NOMO-1 (cell line): ENCODE data around the gene ARPC1B.
"Not testable (repeated sequence)": the region's sequence is repeated elsewhere in the genome, so short reads cannot be mapped to it uniquely, and the experiment has no call there.

Source experiments
- DNase-seq, 2 experiments: peaks; one replicate each; lab custom pipeline; 2025; ENCODE audit not compliant: unreplicated experiment in 2 of 2; lab: John Stamatoyannopoulos, UW

The ARPC1B gene

DNA sequence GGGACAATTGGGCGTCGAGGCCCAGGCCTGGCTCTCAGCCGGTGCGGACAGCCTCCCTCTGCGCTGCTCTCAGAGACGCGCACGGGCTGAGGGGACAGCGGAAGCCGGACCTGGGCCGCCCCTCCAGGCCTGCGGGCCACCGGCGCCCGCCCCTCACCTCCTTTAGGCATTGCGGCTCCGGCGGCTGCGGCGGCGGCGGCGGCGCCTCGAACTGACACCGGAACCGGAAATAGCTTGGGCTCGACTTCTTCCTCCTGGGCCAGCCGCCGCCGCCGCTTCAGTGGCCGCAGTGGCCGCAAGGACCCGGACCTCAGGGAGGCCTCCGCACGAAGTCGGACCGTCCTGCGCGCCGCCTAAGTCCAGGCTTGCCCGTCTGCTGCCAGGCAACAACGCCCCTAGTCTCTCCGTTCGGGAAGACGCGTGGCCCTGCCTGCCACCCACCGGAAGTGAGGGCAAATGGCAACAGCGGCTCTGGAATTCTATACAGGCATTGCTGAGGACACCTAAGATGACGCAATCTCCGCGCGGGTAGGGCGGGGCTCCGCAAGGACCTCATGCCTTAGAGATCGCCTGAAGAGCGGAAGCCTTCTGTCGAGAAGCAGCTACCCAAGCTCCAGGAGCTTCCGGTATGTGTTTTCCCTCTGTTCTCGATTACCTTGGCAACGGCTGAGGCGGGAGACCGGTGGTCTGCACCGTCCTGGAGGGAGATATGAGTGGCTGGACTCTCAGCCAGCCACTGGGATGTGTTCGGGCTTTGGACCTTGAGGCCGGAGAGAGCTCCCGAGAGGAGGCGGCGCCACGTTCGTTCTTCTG is 34.1 kb downstream of the ARPC1B start, which contains the start of the genes BUD31 and PDAP1:
Gene BUD31 (plus strand): TSS at position 591 of the 813 bp plus-strand sequence. CDS start 2,124 bp downstream, outside the sequence.
Gene PDAP1 (minus strand): TSS at position 219 of the 813 bp plus-strand sequence. CDS start 49 bp downstream, at position 170.
- peak; percentile 97 to 99 for DNase-seq

DNA sequence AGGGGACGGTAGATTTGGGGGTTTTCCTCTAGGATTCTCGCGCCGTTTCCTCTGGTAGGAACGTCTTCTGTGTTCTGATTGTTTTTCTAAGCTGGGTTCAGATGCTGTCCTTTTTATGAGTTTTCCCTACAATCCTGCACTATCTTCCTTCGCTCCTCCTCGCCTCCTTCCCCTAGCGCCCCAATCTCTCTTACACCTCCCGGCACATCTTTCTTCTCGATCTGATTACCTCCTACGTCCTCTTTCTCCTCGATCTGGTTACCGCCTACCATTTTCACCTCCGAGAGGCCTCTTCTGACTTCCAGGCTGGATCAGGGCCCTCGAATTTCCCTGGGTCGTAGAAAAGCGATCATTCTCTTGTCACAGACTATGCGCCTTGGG is 34.7 kb downstream of the ARPC1B start:
- DNase-seq = peak; percentile 47 to 55

DNA sequence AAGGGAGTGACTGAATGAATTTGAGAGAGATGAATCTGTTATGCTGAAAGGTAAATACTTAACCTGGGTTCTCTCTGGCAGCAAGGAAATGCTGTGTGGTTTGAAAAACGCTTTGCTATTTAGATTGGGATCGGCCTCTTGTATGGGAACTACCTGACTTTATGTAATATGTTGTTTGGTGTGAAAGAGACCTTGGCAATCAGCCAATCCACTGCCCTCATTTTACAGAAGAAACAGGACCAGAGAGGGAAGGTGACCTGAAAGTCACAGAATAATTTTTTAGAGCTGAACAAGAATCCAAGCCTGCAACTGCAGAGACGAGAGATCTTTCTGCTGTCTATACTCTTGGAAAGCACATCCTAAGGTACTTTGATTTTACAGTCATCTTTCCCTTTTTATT is 35.3 kb downstream of the ARPC1B start:
- no peak for DNase-seq

DNA sequence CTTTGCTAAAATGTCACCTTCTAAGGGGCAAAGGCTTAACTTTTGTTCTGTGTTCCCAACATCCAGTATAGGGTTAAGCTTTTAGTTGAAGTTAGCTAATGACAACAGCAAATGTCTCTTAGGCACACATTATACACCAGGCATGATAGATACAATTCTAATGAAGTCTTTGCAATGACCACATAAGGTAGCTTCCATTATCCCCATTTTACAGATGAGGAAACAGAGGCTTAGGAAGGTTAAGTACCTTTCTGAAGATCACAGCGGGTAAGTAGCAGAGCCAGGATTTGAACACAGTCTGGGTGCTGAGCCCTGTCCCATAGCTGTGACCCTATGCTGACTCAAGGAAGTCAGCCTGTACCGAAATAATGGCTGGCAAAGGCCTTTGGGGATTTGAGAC is 36.1 kb downstream of the ARPC1B start:
- DNase-seq = no peak

DNA sequence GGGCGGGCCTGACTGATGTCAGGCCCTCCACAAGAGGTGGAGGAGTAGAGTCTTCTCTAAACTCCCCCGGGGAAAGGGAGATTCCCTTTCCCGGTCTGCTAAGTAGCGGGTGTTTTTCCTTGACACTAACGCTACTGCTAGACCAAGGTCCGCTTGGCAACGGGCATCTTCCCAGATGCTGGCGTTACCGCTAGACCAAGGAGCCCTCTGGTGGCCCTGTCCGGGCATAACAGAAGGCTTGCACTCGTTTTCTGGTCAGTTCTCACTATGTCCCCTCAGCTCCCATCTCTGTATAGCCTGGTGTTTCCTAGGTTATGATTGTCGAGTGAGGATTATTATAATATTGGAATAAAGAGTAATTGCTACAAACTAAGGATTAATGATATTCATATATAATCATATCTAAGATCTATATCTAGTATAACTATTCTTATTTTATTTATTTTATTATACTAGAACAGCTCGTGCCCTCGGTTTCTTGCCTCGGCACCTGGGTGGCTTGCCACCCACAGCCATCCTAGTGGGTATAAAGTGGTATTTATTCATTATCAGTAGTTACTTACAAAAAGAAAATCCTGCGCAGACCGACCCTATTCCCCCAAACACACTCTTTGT is 41.1 kb downstream of the ARPC1B start:
- DNase-seq = peak in 1 of 2 experiments; percentile 20

DNA sequence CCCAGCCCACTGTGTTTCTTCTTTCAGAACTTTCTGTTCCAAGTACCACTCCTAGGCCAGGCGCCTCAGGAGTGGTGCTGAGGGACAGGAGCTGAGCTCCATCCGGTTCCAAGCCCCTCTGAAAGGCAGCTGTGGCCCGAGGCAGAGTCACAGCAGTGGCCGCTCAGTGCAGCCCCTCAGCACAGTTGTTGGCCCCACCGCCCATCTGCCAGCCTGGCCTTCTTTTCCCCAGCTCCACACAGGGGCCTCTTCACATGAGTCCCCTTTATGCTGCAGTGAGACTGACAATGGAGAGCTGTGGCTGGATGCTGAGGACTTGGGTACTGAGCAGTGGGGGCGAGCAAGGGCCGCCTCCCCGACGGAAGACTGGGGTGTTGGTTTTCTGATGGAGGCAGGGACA is 43.7 kb downstream of the ARPC1B start:
- DNase-seq = no peak

DNA sequence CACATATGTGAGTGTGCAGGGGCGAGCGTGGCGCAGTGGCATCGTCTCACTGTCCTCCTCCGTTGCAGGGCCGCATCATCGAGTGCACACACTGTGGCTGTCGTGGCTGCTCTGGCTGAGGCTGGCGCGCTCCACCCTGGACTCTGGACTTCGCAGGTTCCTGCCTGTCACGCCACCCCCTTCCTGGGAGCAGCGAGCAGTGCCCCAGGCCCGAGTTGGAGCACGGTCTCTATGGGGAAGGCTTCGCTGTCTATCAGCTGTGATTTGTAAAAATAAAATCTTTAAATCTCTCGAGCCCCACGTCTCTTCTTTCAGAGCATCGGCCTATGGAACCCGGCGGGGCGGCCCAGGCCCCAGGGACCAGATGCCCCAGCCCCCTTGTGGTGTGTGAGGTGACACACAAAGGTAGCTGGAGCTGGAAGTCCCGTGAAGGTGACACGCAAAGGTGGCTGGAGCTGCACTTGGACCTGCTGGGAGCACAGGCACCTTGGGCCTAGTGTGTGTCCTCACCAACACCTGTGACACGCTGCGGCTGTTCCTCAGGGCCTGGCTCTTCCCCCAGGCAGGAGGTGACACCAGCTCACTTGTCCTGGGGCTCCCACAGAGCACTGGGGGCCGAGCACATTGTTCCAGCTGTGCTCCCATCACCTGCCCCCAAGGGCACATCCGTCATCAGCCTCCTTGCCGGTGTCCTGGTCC is 44.9 kb downstream of the ARPC1B start:
- DNase-seq = no peak

DNA sequence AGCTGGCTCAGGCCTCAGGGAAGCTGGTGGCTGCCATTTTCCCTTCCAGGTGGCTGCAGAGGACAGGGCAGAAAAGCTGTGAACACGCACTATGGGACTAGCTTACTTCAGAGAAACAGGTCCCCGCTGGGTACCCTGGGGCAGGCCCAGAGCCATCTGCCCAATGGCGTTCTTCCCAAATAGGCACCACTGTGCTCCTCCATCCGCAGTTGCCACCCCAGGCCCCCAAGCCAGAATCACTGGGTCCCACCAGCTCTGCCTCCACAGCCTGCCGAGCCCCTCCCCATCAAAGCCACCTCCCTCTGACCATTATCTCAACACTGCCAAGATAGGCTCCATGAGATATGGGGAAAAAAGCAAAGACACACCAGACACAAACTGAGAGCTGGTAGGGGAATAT is 45.7 kb downstream of the ARPC1B start:
- no peak for DNase-seq

DNA sequence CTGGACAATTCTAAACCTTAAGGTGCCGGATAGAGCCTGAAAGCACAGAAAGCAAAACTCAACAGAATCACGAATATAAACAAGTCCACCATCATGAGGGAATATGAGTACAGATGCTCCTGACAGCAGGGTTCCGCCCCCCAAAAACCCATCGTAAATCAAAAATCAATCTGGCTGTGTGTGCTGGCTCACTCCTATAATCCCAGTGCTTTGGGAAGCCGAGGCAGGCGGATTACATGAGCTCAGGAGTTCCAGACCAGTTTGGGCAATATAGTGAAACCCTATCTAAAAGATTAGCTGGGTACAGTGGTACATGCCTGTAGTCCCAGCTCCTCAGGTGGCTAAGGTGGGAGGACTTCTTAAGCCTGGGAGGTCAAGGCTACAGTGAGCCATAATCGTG is 46.5 kb downstream of the ARPC1B start:
- DNase-seq = no peak

DNA sequence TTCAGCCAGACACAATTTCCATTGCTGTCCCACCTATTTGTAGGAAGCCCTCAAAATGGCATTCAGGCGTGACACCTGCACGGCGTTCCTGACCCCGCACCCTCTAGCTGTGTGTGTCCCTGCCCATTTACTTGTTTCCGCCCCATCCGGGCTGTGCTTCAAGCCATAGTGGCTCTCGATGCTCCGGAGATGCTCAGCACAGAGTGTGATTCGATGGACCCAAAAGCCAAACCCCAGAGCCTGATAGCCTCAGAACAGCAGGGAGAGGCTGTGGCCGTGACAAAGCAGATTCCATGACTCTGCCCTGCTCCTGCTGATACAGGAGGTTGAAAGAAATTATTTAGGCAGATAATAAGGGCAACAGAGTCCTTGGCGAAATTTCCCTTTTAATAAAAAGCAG is 47.7 kb downstream of the ARPC1B start:
- no peak for DNase-seq

DNA sequence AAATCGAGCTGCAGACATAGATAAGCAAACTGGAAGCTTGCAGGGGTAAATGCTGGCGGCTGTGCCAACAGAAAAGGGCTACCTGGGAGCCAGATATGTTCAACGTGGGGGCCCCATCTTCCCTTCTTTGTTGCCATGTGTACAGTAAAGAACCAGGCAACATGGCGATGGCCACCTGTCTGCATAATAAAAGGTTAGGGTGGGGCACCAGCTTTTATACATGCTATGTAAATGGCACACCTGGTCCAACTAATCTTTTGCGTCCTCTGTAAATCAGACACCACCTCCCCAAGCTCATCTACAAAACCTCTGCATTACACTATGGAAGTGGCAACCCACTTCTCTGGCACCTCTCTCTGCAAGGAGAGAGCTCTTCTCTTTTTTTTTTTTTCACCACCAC is 48.1 kb downstream of the ARPC1B start:
- no peak for DNase-seq

DNA sequence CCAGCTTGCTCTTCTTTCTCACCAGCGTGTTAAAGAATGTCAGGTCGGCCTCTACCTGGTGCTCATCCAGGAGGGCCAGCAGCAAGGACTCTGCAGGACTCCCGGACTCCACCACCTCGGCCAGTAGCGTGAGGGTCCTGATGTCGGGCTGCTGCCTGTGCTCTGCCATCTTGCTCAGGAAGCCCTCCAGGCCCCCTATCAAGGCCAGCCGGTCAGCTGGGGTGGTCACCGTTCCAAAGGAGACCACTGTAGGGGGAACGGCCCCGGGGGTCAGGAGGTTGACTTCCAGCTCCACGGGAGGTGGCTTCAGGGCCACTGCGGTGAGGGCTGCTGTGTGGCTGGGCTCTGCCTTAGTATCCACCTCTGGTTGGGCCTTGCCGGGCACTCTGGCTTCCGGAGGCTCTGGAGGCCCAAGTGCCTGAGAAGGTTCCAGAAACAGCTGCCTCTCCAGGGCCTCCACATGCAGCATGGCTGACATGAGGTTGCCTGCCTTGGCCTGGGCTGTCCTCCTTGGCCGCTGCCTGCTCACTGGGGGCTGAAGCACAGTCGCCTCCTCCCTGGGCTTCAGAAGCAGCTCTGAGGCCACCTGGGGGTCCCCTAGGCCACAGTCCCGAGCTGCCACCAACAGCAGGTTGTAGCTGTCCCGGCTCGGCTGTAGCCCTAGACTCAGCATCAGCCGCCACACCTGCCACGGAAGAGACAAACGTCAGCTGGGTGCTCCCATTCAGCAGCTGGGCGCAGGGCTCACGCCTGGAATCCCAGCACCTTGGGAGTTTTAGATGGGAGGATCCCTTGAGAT is 50.6 kb downstream of the ARPC1B start:
- no peak for DNase-seq

DNA sequence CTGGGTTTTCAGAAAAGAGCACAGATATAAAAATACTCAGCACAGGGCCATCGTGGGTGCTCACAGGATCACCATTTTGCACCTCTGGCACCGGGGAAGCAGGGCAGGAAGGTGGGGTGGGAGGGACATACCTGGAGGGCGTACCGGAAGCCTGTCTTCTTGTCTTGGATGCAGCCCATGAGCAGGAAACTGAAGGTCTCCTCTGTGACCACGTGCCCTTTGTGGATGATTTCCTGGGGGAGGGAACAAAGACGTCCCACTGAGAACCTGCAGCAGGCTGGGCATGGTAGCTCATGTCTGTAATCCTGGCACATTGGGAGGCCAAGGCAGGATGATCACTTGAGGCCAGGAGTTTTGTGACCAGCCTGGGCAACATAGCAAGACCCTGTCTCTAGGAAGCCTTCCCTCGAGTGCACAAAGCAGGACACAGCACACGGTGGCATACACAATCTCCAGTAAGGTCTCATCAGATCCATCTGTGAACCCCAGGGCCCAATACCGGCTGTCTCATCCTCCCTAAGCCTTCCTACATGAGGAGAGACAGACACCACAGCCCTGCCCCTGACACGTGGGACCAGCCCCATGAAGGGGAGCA is 54.5 kb downstream of the ARPC1B start:
- no peak for DNase-seq

DNA sequence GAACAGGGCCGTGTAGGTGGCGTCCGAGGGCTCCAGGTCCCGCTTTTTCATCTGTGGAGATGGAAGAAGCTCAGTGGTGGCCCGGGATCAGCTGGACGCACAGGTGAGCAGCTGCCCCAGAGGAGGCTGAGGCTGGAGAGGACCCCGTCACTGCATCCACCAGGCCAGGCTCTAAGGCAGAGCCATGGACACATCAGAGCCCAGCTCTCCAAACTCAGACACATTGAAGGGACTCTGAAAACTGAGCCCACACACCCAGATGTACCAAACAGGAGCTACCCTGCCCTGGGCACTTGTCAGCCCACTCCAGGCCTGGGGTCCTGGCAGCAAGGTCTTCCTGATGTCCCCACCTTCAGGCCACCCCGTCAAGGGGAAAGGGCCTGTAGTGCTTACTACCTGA is 55.2 kb downstream of the ARPC1B start:
- DNase-seq = no peak

DNA sequence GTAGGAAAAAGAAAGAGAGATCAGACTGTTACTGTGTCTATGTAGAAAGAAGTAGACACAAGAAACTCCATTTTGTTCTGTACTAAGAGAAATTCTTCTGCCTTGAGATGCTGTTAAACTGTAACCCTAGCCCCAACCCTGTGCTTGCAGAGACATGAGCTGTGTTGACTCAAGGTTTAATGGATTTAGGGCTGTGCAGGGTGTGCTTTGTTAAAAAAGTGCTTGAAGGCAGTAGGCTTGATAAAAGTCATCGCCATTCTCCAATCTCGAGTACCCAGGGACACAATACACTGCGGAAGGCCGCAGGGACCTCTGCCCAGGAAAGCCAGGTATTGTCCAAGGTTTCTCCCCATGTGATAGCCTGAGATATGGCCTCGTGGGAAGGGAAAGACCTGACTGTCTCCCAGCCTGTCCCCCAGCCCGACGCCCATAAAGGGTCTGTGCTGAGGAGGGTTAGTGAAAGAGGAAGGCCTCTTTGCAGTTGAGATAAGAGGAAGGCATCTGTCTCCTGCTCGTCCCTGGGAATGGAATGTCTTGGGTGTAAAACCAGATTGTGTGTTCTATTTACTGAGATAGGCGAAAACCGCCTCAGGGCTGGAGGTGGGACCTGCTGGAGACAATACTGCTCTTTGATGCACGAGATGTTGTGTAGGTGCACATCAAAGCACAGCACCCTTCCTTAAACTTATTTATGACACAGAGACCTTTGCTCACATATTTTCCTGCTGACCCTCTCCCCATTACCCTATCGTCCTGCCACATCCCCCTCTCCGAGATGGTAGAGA is 57.4 kb downstream of the ARPC1B start:
- not testable (repeated sequence) for DNase-seq

DNA sequence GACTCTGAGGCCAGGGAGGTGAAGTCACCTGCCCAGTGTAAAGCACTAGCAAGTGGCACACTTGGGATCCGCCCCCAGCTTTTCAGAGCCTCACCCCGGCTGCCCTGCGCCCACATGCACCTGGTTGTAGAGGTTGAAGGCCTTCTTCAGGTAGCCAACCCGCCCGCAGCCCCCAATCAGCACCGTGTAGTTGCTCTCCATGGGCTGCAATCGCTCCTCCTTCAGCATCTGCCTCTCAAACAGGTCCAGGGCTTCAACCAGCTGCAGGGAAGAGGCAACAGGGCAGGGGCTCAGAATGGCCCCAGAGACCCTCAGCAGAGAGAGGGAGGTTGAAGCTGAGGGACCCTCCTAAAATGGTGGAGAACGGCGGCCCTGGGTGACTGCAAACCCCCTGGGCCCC is 58.6 kb downstream of the ARPC1B start:
- DNase-seq = no peak

DNA sequence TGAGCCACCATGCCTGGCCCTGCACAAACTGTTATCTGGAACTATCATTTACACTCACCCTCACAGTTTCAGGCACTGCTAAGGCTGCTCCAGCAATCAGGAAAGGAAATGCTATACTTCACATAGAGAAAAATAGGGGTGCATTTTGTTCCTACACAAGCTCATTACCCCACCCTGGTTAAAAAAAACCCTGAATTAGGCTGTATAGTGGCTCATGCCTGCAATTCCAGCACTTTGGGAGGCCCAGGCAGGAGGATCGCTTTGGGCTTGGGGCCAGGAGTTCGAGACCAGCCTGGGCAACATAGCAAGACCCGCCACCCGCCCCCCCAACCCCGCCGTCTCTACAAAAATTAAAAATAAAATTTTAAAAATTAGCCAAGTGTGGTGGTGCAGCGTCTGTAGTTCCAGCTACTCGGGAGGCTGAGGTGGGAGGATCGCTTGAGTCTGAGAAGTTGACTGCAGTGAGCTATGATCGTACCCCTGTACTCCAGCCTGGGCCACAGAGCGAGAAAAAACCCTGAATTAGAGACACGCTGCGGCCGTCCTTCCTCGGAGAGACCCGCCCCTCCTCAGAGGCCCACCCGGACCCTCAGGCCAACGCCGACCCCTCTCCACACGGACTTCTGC is 63.5 kb downstream of the ARPC1B start:
- peak in 1 of 2 experiments; percentile 19 for DNase-seq

DNA sequence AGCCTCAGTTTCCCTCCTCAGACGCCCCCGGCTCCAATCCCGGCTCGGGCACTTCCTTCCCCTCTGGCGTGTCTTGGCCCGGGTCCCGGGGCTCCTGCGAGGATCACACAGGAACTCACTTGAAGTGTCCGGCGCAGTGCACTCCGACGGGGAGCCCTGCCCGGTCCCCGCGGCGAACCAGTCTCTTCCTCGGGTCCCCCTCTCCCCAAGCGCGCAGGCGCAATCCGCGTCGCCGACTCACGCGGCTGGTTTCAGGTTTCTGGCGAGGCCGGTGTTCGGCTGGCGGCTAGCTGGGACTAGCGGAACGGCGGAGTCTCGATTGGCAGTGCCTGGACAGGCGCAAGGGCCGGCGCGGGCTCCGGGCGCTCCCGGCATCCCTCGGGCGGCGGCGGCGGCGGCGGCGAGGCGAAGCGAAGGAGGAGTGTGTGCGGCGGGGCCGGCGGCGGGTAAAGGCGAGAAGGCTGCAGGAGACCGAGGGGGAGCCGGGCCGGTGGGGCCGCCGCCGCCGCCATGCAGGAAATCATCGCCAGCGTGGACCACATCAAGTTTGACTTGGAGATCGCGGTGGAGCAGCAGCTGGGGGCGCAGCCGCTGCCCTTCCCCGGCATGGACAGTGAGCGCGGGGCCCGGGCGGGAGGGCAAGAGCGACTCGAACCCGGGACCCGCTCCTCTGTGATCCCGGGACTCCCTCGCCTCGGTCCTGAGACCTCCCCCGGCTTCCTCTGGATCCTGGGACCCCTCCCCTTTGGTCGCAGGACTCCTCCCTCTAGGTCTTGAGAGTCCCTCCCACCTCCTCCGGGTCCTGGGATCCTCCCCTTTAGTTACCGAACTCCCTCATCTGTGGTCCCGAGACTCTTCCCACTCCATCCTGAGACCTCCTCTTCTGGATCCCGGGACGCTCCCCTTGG is 64.3 kb downstream of the ARPC1B start, which contains the start of the genes CPSF4 and PTCD1:
Gene CPSF4 (plus strand): TSS at position 371 of the 908 bp plus-strand sequence. CDS start 140 bp downstream, at position 511.
Gene PTCD1 (minus strand): TSS at position 226 of the 908 bp plus-strand sequence. CDS start 3,556 bp downstream, outside the sequence.
- DNase-seq = peak; percentile 96 to 98
